ENCODE data around the gene FAT3.

DNA sequence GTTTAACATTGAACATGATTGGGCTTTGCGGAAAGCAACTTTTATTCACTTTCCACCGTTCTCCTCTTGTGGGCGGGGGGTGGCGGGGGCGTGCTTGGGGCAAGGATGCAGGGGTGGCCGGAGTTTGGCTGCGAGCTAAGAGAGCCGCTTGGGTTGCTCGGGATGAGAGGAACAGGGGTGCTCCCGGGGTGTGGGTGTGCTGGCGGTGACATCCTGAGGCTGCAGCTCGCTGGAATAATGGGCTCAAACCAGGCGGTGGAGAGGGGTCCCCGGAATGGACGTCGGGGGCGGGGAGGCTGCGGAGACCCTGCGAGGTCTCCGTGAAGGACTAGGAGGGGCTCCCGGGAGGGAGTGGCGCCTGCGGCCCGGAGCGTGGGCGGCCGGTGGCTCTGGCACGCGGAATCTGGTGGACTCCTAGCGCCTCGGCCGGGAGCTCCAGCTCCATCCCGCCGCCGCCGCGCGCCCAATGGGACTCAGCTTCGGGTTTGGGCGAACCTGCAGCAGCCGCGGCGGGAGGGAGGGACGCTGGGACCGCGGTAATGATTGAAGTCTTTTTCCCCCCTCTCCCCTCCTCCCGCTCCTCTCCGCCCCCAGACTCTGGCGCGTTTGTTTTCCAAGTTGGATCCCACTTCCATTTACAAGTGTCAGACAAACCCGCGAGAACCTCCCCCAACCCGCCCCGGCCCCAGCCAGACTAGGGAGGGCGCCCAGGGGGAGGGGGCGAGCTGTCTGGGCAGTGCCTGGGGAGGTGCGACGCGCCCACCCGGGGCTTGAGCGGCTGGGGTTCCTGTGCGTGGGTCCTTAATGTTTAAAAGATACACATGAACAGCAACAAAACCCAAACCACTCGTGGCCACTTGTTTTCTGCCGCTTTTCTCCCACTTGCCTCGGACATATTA lies 2.0 kb downstream of the FAT3 start:
- TF ChIP-seq, protein P1, sequence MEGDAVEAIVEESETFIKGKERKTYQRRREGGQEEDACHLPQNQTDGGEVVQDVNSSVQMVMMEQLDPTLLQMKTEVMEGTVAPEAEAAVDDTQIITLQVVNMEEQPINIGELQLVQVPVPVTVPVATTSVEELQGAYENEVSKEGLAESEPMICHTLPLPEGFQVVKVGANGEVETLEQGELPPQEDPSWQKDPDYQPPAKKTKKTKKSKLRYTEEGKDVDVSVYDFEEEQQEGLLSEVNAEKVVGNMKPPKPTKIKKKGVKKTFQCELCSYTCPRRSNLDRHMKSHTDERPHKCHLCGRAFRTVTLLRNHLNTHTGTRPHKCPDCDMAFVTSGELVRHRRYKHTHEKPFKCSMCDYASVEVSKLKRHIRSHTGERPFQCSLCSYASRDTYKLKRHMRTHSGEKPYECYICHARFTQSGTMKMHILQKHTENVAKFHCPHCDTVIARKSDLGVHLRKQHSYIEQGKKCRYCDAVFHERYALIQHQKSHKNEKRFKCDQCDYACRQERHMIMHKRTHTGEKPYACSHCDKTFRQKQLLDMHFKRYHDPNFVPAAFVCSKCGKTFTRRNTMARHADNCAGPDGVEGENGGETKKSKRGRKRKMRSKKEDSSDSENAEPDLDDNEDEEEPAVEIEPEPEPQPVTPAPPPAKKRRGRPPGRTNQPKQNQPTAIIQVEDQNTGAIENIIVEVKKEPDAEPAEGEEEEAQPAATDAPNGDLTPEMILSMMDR (IDR thresholded peaks at IDR 0.05; ENCODE audit: extremely low read depth in 1 of 2, insufficient read depth in 1 of 2, low read depth in 1 of 2, low read length in 2 of 2), result no peak
- TF ChIP-seq FOS (IDR thresholded peaks at IDR 0.05; ENCODE audit: borderline replicate concordance, insufficient read depth, low read length), result no peak
- TF ChIP-seq POLR2A (IDR thresholded peaks at IDR 0.05; ENCODE audit: low read depth, low read length), result no peak
- no peak for TF ChIP-seq POLR2AphosphoS5 (IDR thresholded peaks at IDR 0.05; ENCODE audit: insufficient read depth, low read depth, low read length)
- TF ChIP-seq EZH2 (IDR thresholded peaks at IDR 0.05; ENCODE audit: borderline replicate concordance, low read depth, low read length, severe bottlenecking), result peak; percentile 41
- no peak for TF ChIP-seq JUN (IDR thresholded peaks at IDR 0.05; ENCODE audit: borderline replicate concordance, insufficient read depth, insufficient read length, low read depth)
- no peak for TF ChIP-seq MYC (IDR thresholded peaks at IDR 0.05; ENCODE audit: low read depth, low read length)

Data from endothelial cell of umbilical vein (primary cell).